GM23338 (cell line): ENCODE measurements around the gene MYLK.

Experiments
- CREB1 ChIP-seq: fragments of 250-450 bp; sonication (Bioruptor Pico); IDR thresholded peaks from 2 replicates; pipeline ENCODE4 v1.5.0; 2020; ENCODE audit warnings: low read depth, mild to moderate bottlenecking, moderate library complexity
- CTCF ChIP-seq, 2 experiments: fragments of 200-600 bp in 1 of 2; sonication (generic) in 1 of 2; conservative IDR thresholded peaks; 2 replicates each; pipeline versions ENCODE4 v1.5.1 to v1.6.1; 2016 to 2017; ENCODE audit warnings: antibody characterized with exemption in 2 of 2, low read depth in 2 of 2, mild to moderate bottlenecking in 2 of 2, moderate library complexity in 1 of 2
- EZH2 ChIP-seq: fragments of 200-600 bp; sonication (generic); IDR thresholded peaks from one replicate; pipeline ENCODE4 v1.8.0; 2017; ENCODE audit warnings: antibody characterized with exemption, mild to moderate bottlenecking, low read depth; ENCODE audit not compliant: unreplicated experiment
- EZH2phosphoT487 ChIP-seq: fragments of 200-600 bp; sonication (generic); IDR thresholded peaks from one replicate; pipeline ENCODE4 v1.8.1; 2018; ENCODE audit warnings: antibody characterized with exemption; ENCODE audit not compliant: unreplicated experiment
- NANOG ChIP-seq: IDR thresholded peaks from 2 replicates; pipeline ENCODE4 v1.6.1; 2016; ENCODE audit warnings: antibody characterized with exemption, borderline replicate concordance
- POLR2AphosphoS5 ChIP-seq: IDR thresholded peaks from 2 replicates; pipeline ENCODE4 v1.6.1; 2016; ENCODE audit warnings: antibody characterized with exemption, low read depth
- REST ChIP-seq: IDR thresholded peaks from one replicate; pipeline ENCODE4 v1.6.1; 2018; ENCODE audit warnings: antibody characterized with exemption; ENCODE audit not compliant: unreplicated experiment

- no peak for TF ChIP-seq CTCF (conservative IDR thresholded peaks at IDR 0.05; ENCODE audit: low read depth in 2 of 2)
- no peak for TF ChIP-seq EZH2phosphoT487
- TF ChIP-seq CREB1 (CRISPR knock-in tag) = no peak
- no peak for TF ChIP-seq POLR2AphosphoS5
- no peak for TF ChIP-seq EZH2
- TF ChIP-seq NANOG = no peak
- no peak for TF ChIP-seq REST
Measured at GRCh38 chr3:123695152-123695551, 189.0 kb downstream of the MYLK start.
